ENCODE results near the gene XYLT1. TPM values are rescaled to one million over a fixed set of nuclear protein-coding genes. Genes with fewer than 3 reads are reported as not detected.

The XYLT1 gene
- total and polyA plus RNA-seq, 2 of the 8 experiments (the other 6 are each of a cell fraction or from before 2014, with no cell fraction given): 6.6 to 25.4 TPM

- H3K9ac ChIP-seq (replicated peaks in 1 of 4; ENCODE audit: extremely low read depth in 1 of 4, low read depth in 3 of 4, low read length in 3 of 4): no peak overlapping the region
- no peak overlapping the region for H3K23ac ChIP-seq (ENCODE audit: insufficient read length)
- no peak for FAIRE-seq
- peaks cover 0 to 13% (median 11%) of the 10 kb centered on the region in 4 experiments; a peak in 4 of 7 replicates for H3K4me1 ChIP-seq (replicated peaks in 1 of 4; ENCODE audit: control insufficient read depth in 3 of 4, insufficient read depth in 4 of 4, low read length in 3 of 4)
- H2BK20ac ChIP-seq (ENCODE audit: low read length): no peak overlapping the region
- no peak overlapping the region for H4K91ac ChIP-seq (replicated peaks; ENCODE audit: insufficient read length, low read length)
- no peak overlapping the region for H2BK5ac ChIP-seq (ENCODE audit: low read depth, low read length)
- peaks cover 0 to 4% of the 10 kb centered on the region in 2 experiments for H4K20me1 ChIP-seq (replicated peaks in 1 of 2; ENCODE audit: control insufficient read depth in 1 of 2, insufficient read depth in 2 of 2, low read length in 2 of 2)
- TF ChIP-seq NRF1 (IDR thresholded peaks at IDR 0.05; ENCODE audit: low read depth, low read length) (no peak), EP300 (IDR thresholded peaks at IDR 0.05; ENCODE audit: borderline replicate concordance in 1 of 2, low read depth in 2 of 2, low read length in 2 of 2) (no peak), SIRT6 (IDR thresholded peaks at IDR 0.05; ENCODE audit: low read length) (no peak), PHF8 (conservative IDR thresholded peaks at IDR 0.05; ENCODE audit: low read depth, low read length) (no peak), POLR2AphosphoS5 (IDR thresholded peaks at IDR 0.05; ENCODE audit: low read depth, low read length) (no peak), RNF2 (IDR thresholded peaks at IDR 0.05; ENCODE audit: borderline replicate concordance, low read depth, low read length, missing control alignments, poor library complexity, severe bottlenecking) (no peak), SP2 (IDR thresholded peaks at IDR 0.05; ENCODE audit: low read length) (no peak), BACH1 (IDR thresholded peaks at IDR 0.05; ENCODE audit: low read length) (no peak), BCL11A (IDR thresholded peaks at IDR 0.05; ENCODE audit: low read depth in 2 of 2, low read length in 2 of 2) (no peak), GABPA (IDR thresholded peaks at IDR 0.05; ENCODE audit: borderline replicate concordance, insufficient read depth, low read length) (no peak), NANOG (IDR thresholded peaks at IDR 0.05; ENCODE audit: insufficient read depth, low read depth, low read length, poor library complexity, severe bottlenecking) (no peak), CREB1 (IDR thresholded peaks at IDR 0.05) (no peak)
- no peak overlapping the region for H3K4ac ChIP-seq (replicated peaks; ENCODE audit: insufficient read length, low read depth, low read length)
- H3K79me2 ChIP-seq (ENCODE audit: control insufficient read depth in 1 of 2, insufficient read depth in 2 of 2, low read length in 2 of 2): peaks cover 0 to 6% of the 10 kb centered on the region in 2 experiments; a peak in 2 of 4 replicates
- H2BK12ac ChIP-seq (ENCODE audit: low read depth, low read length): no peak overlapping the region
- no peak overlapping the region for H4K8ac ChIP-seq (ENCODE audit: extremely low read depth, insufficient read depth, low read length)
- WGBS, 2 experiments (ENCODE audit: extremely low coverage in 1 of 2, insufficient coverage in 1 of 2, insufficient read length in 1 of 2, insufficient replicate concordance in 2 of 2, low coverage in 1 of 2, low lambda C conversion rate in 2 of 2, missing lambda C conversion rate in 1 of 2): 82% methylated on average over 5 of the region's 5 CpGs; no CpG with 5 or more reads in 1 of the 2 experiments
- H3K9me3 ChIP-seq (ENCODE audit: insufficient read depth in 2 of 2, low read depth in 1 of 2, low read length in 1 of 2): no peaks in the 10 kb centered on the region
- H3K56ac ChIP-seq (replicated peaks; ENCODE audit: insufficient read length, low read depth, low read length): no peak overlapping the region
- H2BK120ac ChIP-seq (replicated peaks; ENCODE audit: low read depth, low read length): no peak overlapping the region
- ChIA-PET CTCF (ENCODE audit: partially characterized antibody) (no interaction called here), POLR2A (ENCODE audit: partially characterized antibody) (no interaction called here)
- H2AK5ac ChIP-seq (ENCODE audit: low read depth, low read length): no peak overlapping the region
- no peak overlapping the region for H2BK15ac ChIP-seq (ENCODE audit: low read length)
- no peak overlapping the region for H4K5ac ChIP-seq (ENCODE audit: insufficient read length, low read depth, low read length)
- no peaks in the 10 kb centered on the region for H3K36me3 ChIP-seq (ENCODE audit: control insufficient read depth in 2 of 4, insufficient read depth in 4 of 4, low read length in 3 of 4)
- H3K14ac ChIP-seq (ENCODE audit: insufficient read length): no peak overlapping the region
- no peak overlapping the region for H3K27ac ChIP-seq (ENCODE audit: low read depth, low read length)
- H3K4me2 ChIP-seq (ENCODE audit: insufficient read depth in 1 of 2, low read depth in 2 of 2, low read length in 2 of 2): no peak overlapping the region
- no peak overlapping the region for H2AFZ ChIP-seq (ENCODE audit: low read length)
- DNase-seq (ENCODE audit: low read depth in 1 of 2, low spot score in 2 of 2): no peak
- no peak overlapping the region for H3K4me3 ChIP-seq (ENCODE audit: extremely low read depth in 1 of 4, insufficient read depth in 2 of 4, low read depth in 3 of 4, low read length in 4 of 4)
- H3K79me1 ChIP-seq (ENCODE audit: low read depth, low read length): peaks cover 5% of the 10 kb centered on the region
- H3K18ac ChIP-seq (ENCODE audit: extremely low read depth, low read length): no peak overlapping the region
- no peaks in the 10 kb centered on the region for H3K23me2 ChIP-seq (ENCODE audit: low read depth, low read length)
- H3K27me3 ChIP-seq (replicated peaks in 1 of 4; ENCODE audit: control insufficient read depth in 3 of 4, extremely low read depth in 1 of 4, insufficient read depth in 3 of 4, low read length in 3 of 4): no peaks in the 10 kb centered on the region
Observed at GRCh38 chr16:17437981-17438380, 32.8 kb downstream of the XYLT1 start.

Data from H1 (cell line).